DMS114 treated with DMSO at 0.1 percent for 48 hours (cell line): Measurements from ENCODE around the gene ZNF641.

ENCODE experiments used
- DNase-seq: peaks from one replicate; lab custom pipeline; 2025; ENCODE audit not compliant: unreplicated experiment; lab: John Stamatoyannopoulos, UW

Gene ZNF641

GRCh38 chr12:48350249-48351021, at the start of gene ZNF641:
TSS of gene ZNF641 (minus strand) at chr12:48350919. CDS start at chr12:48348090, 2,829 bp downstream.
- DNase-seq = peak; percentile 50

- no peak for DNase-seq
Measured at GRCh38 chr12:48390026-48390425, 39.3 kb upstream of the ZNF641 start.

GRCh38 chr12:48389409-48389808, 38.7 kb upstream of the ZNF641 start:
- no peak for DNase-seq

- DNase-seq = no peak
Measured at GRCh38 chr12:48388938-48389337, 38.2 kb upstream of the ZNF641 start.

- DNase-seq = no peak
Measured at GRCh38 chr12:48388460-48388859, 37.7 kb upstream of the ZNF641 start.

GRCh38 chr12:48380596-48380995, 29.9 kb upstream of the ZNF641 start:
- DNase-seq = no peak

GRCh38 chr12:48379794-48380193, 29.1 kb upstream of the ZNF641 start:
- DNase-seq = no peak

- no peak for DNase-seq
Measured at GRCh38 chr12:48377646-48378045, 26.9 kb upstream of the ZNF641 start.

GRCh38 chr12:48374164-48374563, 23.4 kb upstream of the ZNF641 start:
- no peak for DNase-seq

- no peak for DNase-seq
Measured at GRCh38 chr12:48366131-48366530, 15.4 kb upstream of the ZNF641 start.

- DNase-seq = no peak
Measured at GRCh38 chr12:48361664-48362339, 11.1 kb upstream of the ZNF641 start.

GRCh38 chr12:48358937-48359513, 8.3 kb upstream of the ZNF641 start:
- no peak for DNase-seq

- DNase-seq = no peak
Measured at GRCh38 chr12:48356041-48356768, 5.5 kb upstream of the ZNF641 start.

- no peak for DNase-seq
Measured at GRCh38 chr12:48352157-48352760, 1.5 kb upstream of the ZNF641 start.

GRCh38 chr12:48351022-48351708, 446 bp upstream of the ZNF641 start:
- peak; percentile 46 for DNase-seq

GRCh38 chr12:48349471-48349870, 1.2 kb downstream of the ZNF641 start:
- DNase-seq = no peak

- no peak for DNase-seq
Measured at GRCh38 chr12:48342980-48343379, 7.7 kb downstream of the ZNF641 start.

GRCh38 chr12:48340943-48341342, 9.8 kb downstream of the ZNF641 start:
- DNase-seq = no peak

GRCh38 chr12:48339442-48340117, 11.1 kb downstream of the ZNF641 start:
- DNase-seq = no peak

- DNase-seq = no peak
Measured at GRCh38 chr12:48336564-48336963, 14.2 kb downstream of the ZNF641 start.
